Rectal smooth muscle tissue (tissue), 1 donor: ENCODE data around the gene DUOXA2.

Source experiments
- H3K27ac ChIP-seq: one replicate; pipeline ENCODE4 v1.7.0; 2013; ENCODE audit warnings: low read depth, low read length, inconsistent platforms
- H3K27me3 ChIP-seq: one replicate; pipeline ENCODE4 v1.7.0; 2013; ENCODE audit warnings: low read length; ENCODE audit not compliant: control insufficient read depth, insufficient read depth
- H3K36me3 ChIP-seq: one replicate; pipeline ENCODE4 v1.7.0; 2013; ENCODE audit warnings: low read length; ENCODE audit not compliant: control insufficient read depth, insufficient read depth
- H3K4me1 ChIP-seq: one replicate; pipeline ENCODE4 v1.7.0; 2013; ENCODE audit warnings: low read length; ENCODE audit not compliant: control insufficient read depth, insufficient read depth
- H3K4me3 ChIP-seq: one replicate; pipeline ENCODE4 v1.7.0; 2013; ENCODE audit warnings: low read length
- H3K9ac ChIP-seq: one replicate; pipeline ENCODE4 v1.7.0; 2013; ENCODE audit warnings: low read length

Gene DUOXA2

DNA sequence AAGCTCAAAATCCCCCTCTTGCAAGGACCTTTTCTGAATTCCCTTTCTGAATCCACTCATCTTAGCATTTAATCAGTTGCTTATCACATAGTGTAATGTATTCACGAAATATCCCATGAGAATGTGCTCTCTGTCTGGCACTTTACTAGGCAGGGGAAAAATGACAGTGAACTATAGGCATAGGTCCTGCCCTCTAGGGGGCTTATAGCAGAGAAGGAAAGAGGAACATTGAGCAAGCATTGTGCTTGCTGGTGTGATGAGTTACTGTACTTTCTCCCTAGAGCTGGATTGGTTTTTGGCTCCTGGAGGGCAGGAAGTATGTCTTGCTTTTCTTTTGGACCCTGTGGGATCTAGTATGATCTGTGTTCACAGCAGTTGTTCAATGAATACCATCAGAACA is 26.6 kb upstream of the DUOXA2 start:
- H3K27me3 ChIP-seq, result no peaks in the 10 kb centered on the region
- no peak overlapping the region for H3K9ac ChIP-seq

DNA sequence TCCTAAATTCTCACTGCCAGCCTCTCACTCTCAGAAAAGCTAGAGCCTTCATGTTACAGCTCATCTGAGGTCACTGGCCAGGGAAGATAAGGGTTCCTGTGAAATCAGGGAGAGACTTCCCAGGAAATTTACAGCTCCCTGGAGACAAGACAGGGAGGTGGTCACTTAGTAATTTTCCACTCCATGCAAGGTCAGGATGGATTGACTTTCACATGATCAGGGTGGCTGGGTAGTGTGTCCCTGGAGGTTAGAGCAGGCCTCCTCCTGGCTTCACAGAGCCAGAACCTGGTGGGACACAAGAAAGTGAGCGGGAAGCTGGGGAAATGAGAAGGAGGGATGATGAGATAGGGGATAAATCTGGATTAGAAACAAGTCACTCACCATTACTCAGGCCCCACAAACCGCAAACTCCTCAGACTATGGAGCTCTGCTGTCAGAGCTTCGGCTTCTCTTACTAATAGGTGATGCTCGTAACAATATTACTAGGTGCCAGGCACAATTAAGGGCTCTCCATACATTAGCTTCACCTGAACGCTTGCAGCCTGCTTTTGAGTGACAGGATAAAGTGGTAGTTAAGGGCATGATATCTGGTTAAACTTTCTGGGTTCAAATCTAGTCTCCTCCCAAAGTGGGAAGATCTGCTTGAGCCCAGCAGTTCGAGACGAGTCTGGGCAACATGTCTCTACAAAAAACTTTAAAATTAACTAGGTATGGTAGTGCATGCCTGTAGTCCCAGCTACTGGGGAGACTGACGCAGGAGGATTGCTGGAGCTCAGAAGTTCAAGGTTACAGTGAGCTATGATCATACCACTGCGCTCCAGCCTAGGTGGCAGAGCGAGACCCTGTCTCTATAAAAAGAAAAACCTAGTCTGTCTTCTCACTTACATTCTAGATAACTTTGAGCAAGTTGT is 25.1 kb upstream of the DUOXA2 start:
- H3K9ac ChIP-seq, result no peak overlapping the region
- no peaks in the 10 kb centered on the region for H3K4me1 ChIP-seq
- H3K36me3 ChIP-seq, result no peaks in the 10 kb centered on the region
- H3K27ac ChIP-seq, result no peak overlapping the region
- no peaks in the 10 kb centered on the region for H3K27me3 ChIP-seq
- no peak overlapping the region for H3K4me3 ChIP-seq

More for the DNA sequence above, 26.6 kb upstream of the DUOXA2 start:
- no peaks in the 10 kb centered on the region for H3K4me1 ChIP-seq
- H3K27ac ChIP-seq, result no peak overlapping the region
- no peak overlapping the region for H3K4me3 ChIP-seq
- H3K36me3 ChIP-seq, result no peaks in the 10 kb centered on the region

DNA sequence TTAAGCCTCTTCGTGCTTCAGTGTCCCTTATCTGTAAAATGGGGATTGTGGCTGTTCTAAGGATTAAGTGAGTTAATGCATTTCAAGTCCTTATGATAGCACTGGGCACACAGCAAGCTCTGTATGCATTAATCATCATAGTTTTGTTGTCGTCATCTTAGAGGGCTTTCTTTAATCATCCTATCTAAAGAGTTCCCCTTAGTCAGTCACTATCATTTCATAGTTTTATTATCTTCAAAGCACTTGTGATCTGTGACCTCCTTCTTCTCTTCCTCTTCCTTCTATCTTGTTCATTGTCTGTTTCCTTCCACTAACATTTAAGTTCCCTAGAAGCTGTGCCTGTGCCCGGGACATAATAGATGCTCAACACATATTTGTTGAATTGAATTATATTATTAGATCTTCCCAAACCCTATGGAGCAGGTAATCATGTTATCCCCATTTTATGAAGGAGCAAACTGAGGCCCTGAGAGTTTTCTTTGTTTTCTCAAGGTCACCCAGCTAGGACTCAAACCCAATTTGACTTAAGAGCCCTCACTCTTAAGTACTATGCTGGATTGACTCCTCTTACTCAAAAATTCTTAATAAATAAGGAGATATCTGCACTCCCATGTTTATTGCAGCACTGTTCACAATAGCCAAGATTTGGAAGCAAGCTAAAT is 24.3 kb upstream of the DUOXA2 start:
- Histone ChIP-seq H3K27me3 (no peaks in the 10 kb centered on the region), H3K4me1 (no peaks in the 10 kb centered on the region), H3K9ac (no peak overlapping the region), H3K27ac (no peak overlapping the region), H3K36me3 (no peaks in the 10 kb centered on the region), H3K4me3 (no peak overlapping the region)

DNA sequence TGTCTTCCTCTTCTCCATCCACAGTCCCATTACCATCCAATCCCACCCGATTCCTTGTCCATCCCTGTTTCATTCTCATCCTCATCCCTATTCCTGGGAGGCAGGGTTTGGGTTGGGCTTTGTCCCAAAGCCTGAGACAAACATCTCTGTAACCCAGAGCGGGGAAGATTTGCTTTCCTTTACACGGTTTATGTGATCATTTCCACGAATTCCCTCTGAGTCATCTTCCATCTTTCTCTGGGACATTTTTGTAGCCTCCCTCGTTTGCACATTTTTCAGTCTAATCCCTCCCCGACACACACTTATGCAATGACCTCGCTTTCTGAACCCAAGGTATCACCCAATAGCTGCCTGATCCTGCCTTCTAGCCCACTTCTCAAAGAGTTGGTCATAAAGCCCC is 23.0 kb upstream of the DUOXA2 start:
- Histone ChIP-seq H3K9ac (no peak overlapping the region), H3K36me3 (no peaks in the 10 kb centered on the region), H3K27ac (no peak overlapping the region), H3K27me3 (no peaks in the 10 kb centered on the region), H3K4me1 (no peaks in the 10 kb centered on the region), H3K4me3 (no peak overlapping the region)

DNA sequence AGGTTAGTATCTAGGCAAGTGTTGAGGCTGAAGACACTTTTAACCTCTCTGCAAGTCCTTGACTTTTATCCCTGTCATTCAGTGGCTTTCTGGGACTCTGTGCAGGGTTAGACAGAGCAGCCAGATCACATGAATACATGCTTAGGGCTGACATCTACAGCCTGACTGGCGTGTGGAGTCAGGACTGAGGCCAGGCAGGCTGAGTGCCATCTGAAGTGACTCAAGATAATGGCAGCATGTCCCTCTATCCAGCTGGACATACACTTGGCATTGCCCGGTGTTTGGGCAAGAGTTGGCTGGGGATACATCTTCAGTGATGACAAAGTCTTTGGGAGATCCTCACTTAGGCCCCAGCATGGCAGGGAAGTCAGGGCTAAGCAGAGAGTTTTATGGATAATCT is 22.6 kb upstream of the DUOXA2 start:
- Histone ChIP-seq H3K27ac (no peak overlapping the region), H3K4me3 (no peak overlapping the region), H3K27me3 (no peaks in the 10 kb centered on the region), H3K4me1 (no peaks in the 10 kb centered on the region), H3K9ac (no peak overlapping the region), H3K36me3 (no peaks in the 10 kb centered on the region)

DNA sequence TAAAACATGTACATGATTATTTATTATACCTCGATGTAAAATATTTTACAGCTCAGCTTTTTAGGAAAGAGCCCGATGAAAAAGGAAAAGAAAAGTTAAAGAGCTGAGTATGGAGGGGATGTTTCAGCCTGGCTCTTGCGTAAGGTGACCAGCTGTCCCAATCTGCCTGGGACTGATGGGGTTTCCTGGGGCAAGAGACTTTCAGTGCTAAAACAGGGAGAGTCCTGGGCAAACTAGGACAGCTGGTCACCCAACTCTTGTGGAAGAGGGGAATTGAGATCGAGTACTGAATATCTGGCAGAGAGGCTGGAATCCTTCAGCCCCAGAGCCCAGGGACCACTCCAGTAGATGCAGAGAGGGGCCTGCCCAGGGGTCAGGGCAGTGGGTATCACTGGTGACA is 21.1 kb upstream of the DUOXA2 start:
- H3K36me3 ChIP-seq, result no peaks in the 10 kb centered on the region
- H3K4me3 ChIP-seq, result no peak overlapping the region
- H3K27me3 ChIP-seq, result no peaks in the 10 kb centered on the region
- no peak overlapping the region for H3K27ac ChIP-seq
- H3K4me1 ChIP-seq, result no peaks in the 10 kb centered on the region
- H3K9ac ChIP-seq, result no peak overlapping the region

DNA sequence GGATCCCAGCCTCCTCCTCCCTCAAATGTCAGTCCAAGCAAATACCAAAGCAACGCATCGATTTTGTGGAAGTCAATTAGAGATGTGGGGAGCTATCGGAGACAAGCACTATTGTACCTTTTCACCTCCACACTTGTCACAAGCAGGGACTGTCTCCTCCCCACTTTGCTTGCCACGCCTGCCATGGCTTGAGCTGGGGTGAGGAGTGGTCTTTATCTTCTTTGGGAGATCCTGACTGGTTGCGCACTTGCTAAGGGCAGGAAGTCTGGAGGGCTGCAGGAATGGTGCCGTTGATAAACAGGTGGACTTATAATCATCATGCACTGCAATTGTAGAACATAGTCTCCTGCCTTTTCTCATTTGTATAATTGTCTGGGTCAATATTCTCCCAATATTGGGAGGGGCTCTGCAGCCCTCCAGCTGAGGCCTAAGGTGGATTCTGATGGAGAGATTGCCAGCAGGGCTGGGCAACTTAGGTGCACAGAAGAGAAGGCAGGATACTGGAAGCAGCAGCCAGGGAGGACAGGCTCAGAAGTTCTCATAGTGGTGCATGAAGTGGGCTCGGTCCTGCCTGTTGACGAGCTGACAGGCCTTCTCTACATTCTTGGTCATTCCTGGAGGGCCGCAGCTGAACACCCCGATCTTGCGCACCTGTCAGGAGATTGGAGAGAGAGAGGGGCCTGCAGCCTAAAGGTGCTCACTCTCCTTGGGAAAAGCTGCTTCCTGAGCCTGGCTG is 20.3 kb upstream of the DUOXA2 start:
- no peak overlapping the region for H3K27ac ChIP-seq

DNA sequence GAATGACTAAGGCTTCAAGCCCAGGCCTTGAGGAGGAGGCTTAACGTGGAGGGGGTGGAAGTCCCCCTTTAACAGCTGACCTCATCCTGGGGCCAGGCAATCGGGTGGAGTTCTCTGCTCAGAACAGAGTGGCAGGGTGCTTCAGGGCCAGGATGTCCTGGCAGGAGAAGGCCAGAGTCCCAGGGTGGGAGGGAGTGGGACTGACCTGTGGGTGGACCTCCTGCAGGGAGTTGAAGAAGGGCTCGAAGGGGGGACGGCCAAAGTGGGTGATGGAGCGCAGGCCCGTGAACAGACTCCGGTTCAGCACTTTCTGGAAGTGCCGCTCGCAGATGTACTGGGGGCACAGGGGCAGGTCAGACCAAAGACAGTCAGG is 19.8 kb upstream of the DUOXA2 start:
- no peak overlapping the region for H3K4me3 ChIP-seq
- no peak overlapping the region for H3K9ac ChIP-seq
- H3K27ac ChIP-seq, result no peak overlapping the region
- no peaks in the 10 kb centered on the region for H3K4me1 ChIP-seq
- no peaks in the 10 kb centered on the region for H3K27me3 ChIP-seq
- H3K36me3 ChIP-seq, result no peaks in the 10 kb centered on the region

More for the DNA sequence above, 20.3 kb upstream of the DUOXA2 start:
- no peak overlapping the region for H3K4me3 ChIP-seq
- no peaks in the 10 kb centered on the region for H3K36me3 ChIP-seq
- no peaks in the 10 kb centered on the region for H3K27me3 ChIP-seq
- H3K4me1 ChIP-seq, result no peaks in the 10 kb centered on the region
- no peak overlapping the region for H3K9ac ChIP-seq

DNA sequence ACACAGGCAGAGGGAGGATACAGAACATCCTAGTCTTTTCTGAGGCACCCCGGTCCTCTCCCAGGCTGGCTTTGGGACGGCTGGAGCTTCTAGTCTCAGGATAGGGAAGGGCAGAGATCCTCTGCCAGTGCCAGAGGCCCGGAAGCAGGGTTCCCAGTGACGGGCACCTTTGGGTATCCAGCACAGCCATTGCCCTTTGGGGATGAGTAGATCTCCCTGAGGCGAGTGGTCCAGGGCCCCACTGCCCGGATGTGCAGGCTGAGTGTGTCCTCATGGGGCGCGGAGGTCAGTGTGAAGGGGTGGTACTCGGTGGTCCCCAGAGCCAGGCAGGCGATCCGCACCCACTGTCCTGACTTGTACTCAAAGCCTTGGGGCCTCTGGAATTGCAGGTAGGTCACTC is 18.5 kb upstream of the DUOXA2 start:
- Histone ChIP-seq H3K27me3 (no peaks in the 10 kb centered on the region), H3K27ac (no peak overlapping the region), H3K9ac (no peak overlapping the region), H3K4me3 (no peak overlapping the region), H3K4me1 (no peaks in the 10 kb centered on the region), H3K36me3 (no peaks in the 10 kb centered on the region)

DNA sequence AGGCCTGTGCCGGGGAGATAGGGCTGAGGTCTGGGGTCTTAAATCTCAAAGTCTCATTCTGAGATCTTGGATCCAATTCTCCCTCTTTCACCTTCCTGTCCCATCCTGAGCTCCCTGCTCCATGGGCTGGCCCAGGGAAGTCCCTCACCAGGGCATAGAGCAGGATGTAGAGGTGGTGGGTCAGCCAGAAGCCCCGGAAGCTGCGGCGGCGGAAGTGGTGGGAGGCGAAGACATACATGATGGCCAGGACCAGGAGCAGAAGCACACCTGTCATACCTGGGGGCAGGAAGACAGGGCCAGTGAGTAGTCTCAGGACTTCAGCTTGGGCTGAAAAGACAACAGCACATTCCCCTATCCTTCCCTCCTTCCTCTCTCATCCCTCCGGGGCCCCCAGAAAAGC is 16.7 kb upstream of the DUOXA2 start:
- no peaks in the 10 kb centered on the region for H3K4me1 ChIP-seq
- H3K36me3 ChIP-seq, result no peaks in the 10 kb centered on the region
- no peak overlapping the region for H3K27ac ChIP-seq
- H3K4me3 ChIP-seq, result no peak overlapping the region
- no peaks in the 10 kb centered on the region for H3K27me3 ChIP-seq
- H3K9ac ChIP-seq, result no peak overlapping the region

DNA sequence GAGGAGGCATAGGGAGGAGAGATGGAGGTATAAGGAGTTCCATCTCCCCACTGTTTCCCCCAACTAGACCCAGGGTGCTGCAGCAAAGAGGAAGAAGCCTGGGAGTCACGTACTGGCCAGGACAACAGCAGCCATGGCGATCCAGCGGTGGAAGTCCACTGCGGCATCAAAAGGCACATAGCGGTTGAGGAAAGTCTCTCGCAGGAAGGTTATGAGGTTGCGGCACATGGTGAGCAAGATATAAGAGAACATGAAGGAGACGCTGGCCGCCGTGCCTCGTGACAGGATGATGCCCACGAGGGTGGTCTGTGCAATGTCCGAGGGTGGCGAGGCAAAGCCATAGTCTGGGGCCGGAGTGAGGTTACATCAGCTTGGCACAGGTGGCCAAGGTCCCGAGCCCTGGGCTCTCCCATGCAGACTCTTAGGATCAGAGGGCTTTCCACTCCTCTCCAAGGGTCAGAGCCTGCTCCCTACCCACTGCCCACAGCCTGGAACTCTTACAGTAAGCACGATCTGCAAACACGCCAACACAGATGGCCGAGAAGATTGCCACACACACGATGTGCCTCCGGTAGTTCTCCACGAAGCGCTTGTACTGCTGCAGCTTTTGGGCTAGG is 14.5 kb upstream of the DUOXA2 start:
- Histone ChIP-seq H3K36me3 (no peaks in the 10 kb centered on the region), H3K27ac (no peak overlapping the region), H3K9ac (no peak overlapping the region), H3K4me1 (no peaks in the 10 kb centered on the region), H3K27me3 (no peaks in the 10 kb centered on the region), H3K4me3 (no peak overlapping the region)

DNA sequence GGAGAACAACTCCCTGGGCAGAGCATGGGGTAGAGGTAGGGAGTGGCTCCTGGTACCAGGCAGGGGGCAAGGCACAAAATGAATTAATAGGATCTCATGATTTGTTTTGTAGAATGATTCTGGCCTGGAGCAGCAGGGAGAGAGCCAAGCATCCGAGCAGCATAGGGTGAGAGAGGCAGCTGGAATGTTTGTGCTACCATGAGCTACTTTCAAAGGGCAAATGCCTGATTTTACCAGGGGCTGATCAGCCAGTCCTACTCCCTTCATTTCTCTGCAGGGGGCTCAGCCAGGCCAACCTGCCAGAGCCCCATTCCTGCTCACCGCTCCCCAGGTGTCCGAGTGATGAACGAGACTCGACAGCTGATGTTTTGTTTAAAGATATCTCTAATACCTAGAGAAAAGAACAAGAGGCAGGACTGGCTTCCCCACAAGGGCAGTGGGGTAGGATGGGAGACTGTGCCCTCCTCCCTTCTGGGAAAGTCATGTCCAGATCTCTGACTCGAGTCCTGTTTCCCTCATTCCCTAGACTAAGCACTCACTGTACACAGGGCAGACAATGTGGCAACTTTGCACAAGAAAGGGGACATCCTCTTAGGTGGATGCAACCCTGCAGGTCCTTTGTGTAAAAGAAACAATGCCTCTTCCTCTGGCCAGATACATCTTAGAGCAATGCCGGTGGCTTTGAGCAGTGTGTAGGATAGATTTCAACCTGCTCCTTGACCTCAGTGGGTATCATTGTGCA is 13.1 kb upstream of the DUOXA2 start:
- H3K4me3 ChIP-seq, result no peak overlapping the region
- H3K27ac ChIP-seq, result no peak overlapping the region
- H3K36me3 ChIP-seq, result no peaks in the 10 kb centered on the region

More for the DNA sequence above, 13.1 kb upstream of the DUOXA2 start:
- no peak overlapping the region for H3K9ac ChIP-seq
- H3K4me1 ChIP-seq, result no peaks in the 10 kb centered on the region
- H3K27me3 ChIP-seq, result peaks cover 1% of the 10 kb centered on the region
